GM13977 (cell line): ENCODE measurements around the gene PTCD3.

Source experiments
- DNase-seq: peaks from one replicate; pipeline ENCODE4 v3.0.0; 2012; ENCODE audit warnings: low spot score
- in situ Hi-C: fragments of 300-500 bp; cut with MboI; formaldehyde crosslinking; loops from one replicate; pipeline ENCODE4 v1.12.0; 2022; ENCODE audit warnings: low sequenced_read_pairs, low pct_unique_long_range_greater_than_20kb, mixed read lengths, inconsistent platforms; ENCODE audit not compliant: unreplicated experiment
- TF ChIP-seq, protein P1 (sequence below): IDR thresholded peaks from 2 replicates; pipeline ENCODE4 v1.5.1; 2012; ENCODE audit warnings: mild to moderate bottlenecking, control low read depth; ENCODE audit not compliant: insufficient read depth; ENCODE audit errors: extremely low read depth, missing control alignments

PTCD3 gene

DNA sequence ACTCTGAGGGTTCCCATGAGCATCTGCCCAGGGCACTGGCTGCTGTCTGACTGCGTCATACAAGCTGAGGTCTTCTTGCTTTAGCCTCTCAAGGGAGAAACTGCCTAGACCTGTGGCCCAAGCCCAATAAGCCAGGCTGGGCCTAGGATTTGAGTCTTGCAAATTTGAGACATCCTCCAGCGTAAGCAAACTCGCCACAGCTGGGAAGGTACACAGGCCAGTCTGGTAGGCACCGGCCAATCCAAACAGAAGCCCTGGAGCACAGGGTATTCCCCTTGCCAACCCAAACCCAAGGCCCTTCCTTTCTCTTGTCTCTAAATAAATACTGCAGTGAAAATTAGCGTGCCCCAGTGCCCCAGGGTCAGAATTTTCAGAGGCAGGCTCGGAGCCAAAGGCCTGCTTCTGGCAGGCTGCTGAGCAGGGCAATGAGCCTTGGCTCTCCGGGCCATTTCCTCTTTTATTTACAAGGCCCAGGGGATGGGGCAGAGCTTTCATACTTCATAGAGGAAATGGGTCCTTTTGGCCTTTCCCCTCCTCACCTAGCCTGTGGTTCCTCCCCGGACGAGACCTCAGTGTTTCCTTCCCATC is 33.7 kb upstream of the PTCD3 start:
- peak; percentile 34 for DNase-seq
- TF ChIP-seq, protein P1, sequence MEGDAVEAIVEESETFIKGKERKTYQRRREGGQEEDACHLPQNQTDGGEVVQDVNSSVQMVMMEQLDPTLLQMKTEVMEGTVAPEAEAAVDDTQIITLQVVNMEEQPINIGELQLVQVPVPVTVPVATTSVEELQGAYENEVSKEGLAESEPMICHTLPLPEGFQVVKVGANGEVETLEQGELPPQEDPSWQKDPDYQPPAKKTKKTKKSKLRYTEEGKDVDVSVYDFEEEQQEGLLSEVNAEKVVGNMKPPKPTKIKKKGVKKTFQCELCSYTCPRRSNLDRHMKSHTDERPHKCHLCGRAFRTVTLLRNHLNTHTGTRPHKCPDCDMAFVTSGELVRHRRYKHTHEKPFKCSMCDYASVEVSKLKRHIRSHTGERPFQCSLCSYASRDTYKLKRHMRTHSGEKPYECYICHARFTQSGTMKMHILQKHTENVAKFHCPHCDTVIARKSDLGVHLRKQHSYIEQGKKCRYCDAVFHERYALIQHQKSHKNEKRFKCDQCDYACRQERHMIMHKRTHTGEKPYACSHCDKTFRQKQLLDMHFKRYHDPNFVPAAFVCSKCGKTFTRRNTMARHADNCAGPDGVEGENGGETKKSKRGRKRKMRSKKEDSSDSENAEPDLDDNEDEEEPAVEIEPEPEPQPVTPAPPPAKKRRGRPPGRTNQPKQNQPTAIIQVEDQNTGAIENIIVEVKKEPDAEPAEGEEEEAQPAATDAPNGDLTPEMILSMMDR: no peak
- in situ Hi-C loops: loop anchor here (10.0 kb wide), 1 partner anchor 348 kb away; no protein-coding TSS in a partner anchor

DNA sequence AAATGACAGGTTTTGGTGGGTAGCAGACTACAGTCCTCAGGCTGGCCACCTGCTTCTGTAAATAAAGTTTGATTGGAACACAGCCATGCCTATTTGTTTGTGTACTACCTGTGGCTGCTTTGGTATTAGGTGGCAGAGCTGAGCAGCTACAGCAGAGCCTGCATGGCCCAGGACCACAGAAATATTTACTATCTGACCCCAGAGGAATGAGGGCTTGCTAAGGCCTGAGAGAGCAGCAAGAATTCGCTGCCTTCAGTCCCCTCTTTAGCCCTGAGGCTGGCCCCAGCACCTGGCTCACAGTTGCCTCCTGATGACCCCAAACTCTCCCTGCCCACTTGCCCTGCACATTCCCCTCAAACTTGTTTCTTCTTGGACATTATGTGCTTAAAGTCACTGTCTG is 32.8 kb upstream of the PTCD3 start:
- in situ Hi-C loops: loop anchor here (10.0 kb wide), 1 partner anchor 348 kb away; no protein-coding TSS in a partner anchor
- TF ChIP-seq, protein P1: no peak
- no peak for DNase-seq

DNA sequence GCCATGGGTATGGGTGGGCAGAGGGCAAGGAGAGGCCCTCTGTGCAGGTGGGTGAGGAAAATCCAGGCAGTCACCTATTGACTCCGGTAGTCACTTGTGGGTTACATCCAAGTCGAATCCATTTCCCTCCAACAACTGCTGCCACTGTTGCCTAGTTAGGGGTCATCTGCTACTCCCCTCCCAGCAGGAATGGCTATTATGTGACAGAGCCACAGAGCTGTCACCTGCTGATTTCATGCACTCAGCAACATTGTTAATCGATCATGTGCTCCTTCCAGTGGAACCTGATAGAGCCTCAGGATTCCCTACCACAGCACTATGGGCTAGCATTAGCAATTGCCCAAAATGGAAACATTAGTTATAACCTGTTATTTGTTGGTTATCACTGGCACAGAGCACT is 31.8 kb upstream of the PTCD3 start:
- in situ Hi-C loops: loop anchor here (10.0 kb wide), 1 partner anchor 349 kb away; no protein-coding TSS in a partner anchor
- DNase-seq: no peak
- TF ChIP-seq, protein P1: no peak

DNA sequence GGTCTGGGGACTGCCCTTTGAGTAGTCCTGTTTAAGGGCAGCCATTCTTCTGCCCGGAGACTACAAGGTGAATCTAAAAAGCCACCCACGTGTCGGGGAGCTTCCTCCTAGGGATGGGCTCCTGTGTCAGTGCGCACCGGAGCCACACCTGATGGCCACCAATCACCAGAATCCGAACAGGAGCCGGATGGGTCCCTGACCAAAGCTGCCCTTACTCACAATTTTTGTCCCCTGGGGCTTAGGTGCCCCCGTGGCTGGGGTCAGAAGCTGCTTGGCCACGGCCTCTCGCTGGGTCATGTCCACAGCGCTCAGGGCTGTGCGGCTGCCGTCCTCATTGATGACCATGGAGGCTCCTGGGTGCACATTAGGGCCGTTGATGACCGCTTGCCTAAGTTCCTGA is 31.2 kb upstream of the PTCD3 start:
- in situ Hi-C loops: loop anchor here (5.0 to 10.0 kb wide), 2 partner anchors 248 to 350 kb away; no protein-coding TSS in a partner anchor
- no peak for DNase-seq
- TF ChIP-seq, protein P1: no peak

DNA sequence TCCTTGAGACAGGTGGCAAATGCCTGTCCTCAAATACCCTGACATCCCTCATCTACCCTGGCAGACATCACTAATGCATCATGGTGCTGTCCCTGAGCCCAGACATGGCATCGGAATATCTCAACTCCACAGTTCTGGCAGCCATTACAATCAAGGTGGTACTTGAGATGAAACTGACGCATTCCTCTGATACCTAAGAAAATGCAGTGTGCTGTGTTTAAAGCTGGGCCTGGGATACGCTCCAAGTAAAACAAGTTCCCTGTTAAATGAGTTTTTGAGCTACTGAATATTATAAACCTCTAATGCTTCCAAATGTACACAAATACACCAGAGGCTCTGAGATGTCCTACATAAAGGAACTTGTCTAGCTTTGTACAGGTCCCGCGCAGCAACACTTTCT is 30.1 kb upstream of the PTCD3 start:
- TF ChIP-seq, protein P1: no peak
- DNase-seq: no peak
- in situ Hi-C loops: loop anchor here (5.0 to 10.0 kb wide), 2 partner anchors 249 to 351 kb away; no protein-coding TSS in a partner anchor

DNA sequence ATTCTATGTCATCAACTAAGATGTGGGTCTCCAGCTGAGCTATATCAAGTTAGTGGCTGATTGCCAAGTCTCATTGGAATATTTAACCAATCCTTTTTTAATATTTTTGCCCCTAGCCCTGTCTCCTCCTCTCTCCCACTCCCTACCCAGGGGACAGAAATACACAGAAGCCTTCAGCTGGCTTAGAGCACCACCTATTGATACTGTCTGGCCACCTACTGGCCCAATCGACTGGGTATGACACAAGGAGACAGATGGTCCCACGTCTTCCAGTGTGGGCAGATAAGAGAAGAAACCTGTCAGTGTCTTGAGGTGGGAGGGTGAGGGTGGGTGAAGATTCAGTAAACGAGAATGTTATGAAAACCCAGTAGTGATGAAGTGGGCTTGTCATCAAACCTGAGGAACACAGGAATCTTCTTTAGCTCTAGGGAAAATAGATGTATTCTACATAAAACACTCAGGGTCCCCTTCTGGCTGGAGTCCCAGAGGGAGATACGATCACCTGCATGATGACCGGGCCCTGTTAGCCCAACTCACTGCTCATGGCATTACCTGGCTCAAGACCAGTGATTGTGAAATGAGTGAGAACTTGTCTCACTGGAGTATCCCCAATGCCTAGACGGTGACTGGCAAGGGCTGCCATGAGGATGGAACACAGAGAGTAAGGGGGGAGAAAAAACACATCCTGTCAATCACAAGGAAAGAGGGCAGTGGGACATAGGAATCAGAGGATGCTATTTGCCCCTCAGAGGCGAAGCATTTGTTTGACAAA is 27.1 kb upstream of the PTCD3 start:
- in situ Hi-C loops: loop anchor here (5.0 to 10.0 kb wide), 2 partner anchors 252 to 354 kb away; no protein-coding TSS in a partner anchor
- TF ChIP-seq, protein P1: peak; percentile 70
- no peak for DNase-seq
